Measurements from ENCODE around the gene CBLN4. TPM values are rescaled to one million over a fixed set of nuclear protein-coding genes. Genes with fewer than 3 reads are reported as not detected.

The CBLN4 gene
- not detected in 5 replicates for total RNA-seq (2022; extraction: Qiagen RNA extraction)

GRCh38 chr20:56005389-56005715 is at the start of gene CBLN4:
CBLN4 (minus strand) TSS chr20:56005519; CDS start chr20:56004171, 1,348 bp downstream.

Other genes starting within 250 kb of the CBLN4 start
- not detected in 5 replicates for gene MC3R, start 243.2 kb upstream of the CBLN4 start, total RNA-seq (2022; extraction: Qiagen RNA extraction)